Lower leg skin (tissue), 3 donors: ENCODE results near the gene DNAJC17.

Experiments
- CTCF ChIP-seq, 3 donors: fragments of 450-650 bp; IDR thresholded peaks; one replicate each; pipeline ENCODE4 v1.5.1; 2016; ENCODE audit warnings: antibody characterized with exemption in 3 of 3, mild to moderate bottlenecking in 3 of 3, moderate library complexity in 2 of 3
- POLR2A ChIP-seq, 2 donors: fragments of 450-650 bp; IDR thresholded peaks; one replicate each; pipeline ENCODE4 v1.6.1; 2016 to 2017; ENCODE audit warnings: antibody characterized with exemption in 2 of 2, mild to moderate bottlenecking in 1 of 2, moderate library complexity in 1 of 2

DNA sequence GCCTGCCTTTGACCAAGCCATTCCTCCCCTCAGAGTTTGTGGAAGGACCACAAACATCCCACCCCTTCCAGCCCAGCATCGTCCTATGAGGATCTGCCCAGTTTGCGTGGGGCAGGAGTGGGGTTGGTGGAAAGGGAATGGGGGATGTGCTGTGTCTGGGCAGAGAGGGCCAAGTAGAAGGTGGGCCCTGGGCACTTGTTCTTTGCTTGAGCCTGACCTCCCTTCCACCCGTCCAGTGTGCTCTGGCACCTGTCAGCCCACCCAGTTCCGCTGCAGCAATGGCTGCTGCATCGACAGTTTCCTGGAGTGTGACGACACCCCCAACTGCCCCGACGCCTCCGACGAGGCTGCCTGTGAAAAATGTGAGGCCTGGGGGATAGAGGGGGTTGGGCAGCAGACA lies 46.9 kb upstream of the DNAJC17 start:
- TF ChIP-seq POLR2A (IDR thresholded peaks at IDR 0.05): no peak
- TF ChIP-seq CTCF (IDR thresholded peaks at IDR 0.05): no peak
